ENCODE results near the gene LIN37.

LIN37 gene

GRCh38 chr19:35748106-35749020 lies at the start of gene LIN37:
TSS of gene LIN37 (plus strand) at chr19:35748576. CDS start at chr19:35748725, 149 bp downstream.
- DNase-seq: peak; percentile 100

GRCh38 chr19:35702223-35703012 lies 46.0 kb upstream of the LIN37 start:
- DNase-seq: peak; percentile 99

- no peak for DNase-seq
These were observed 45.0 kb upstream of the LIN37 start for GRCh38 chr19:35703343-35703742.

GRCh38 chr19:35704218-35704617 lies 44.2 kb upstream of the LIN37 start, which contains the start of gene ZBTB32:
TSS of gene ZBTB32 (plus strand) at chr19:35704558. CDS start at chr19:35714627, 10,069 bp downstream.
- peak; percentile 34 for DNase-seq

GRCh38 chr19:35708391-35708790 lies 40.0 kb upstream of the LIN37 start:
- no peak for DNase-seq

- peak; percentile 95 for DNase-seq
These were observed 37.3 kb upstream of the LIN37 start for GRCh38 chr19:35710784-35711723.

GRCh38 chr19:35712567-35713505 lies 35.5 kb upstream of the LIN37 start:
- peak; percentile 95 for DNase-seq

GRCh38 chr19:35713506-35713850 lies 34.9 kb upstream of the LIN37 start:
- no peak for DNase-seq

- peak; percentile 19 for DNase-seq
These were observed 34.4 kb upstream of the LIN37 start for GRCh38 chr19:35713904-35714495.

- peak; percentile 69 for DNase-seq
These were observed 33.6 kb upstream of the LIN37 start for GRCh38 chr19:35714601-35715354.

GRCh38 chr19:35715355-35715809 lies 33.0 kb upstream of the LIN37 start:
- peak; percentile 20 for DNase-seq

GRCh38 chr19:35715981-35716800 lies 32.2 kb upstream of the LIN37 start:
- DNase-seq: peak; percentile 28

- peak; percentile 99 for DNase-seq
These were observed 31.3 kb upstream of the LIN37 start for GRCh38 chr19:35716801-35717664.

- no peak for DNase-seq
These were observed 30.6 kb upstream of the LIN37 start, which contains the start of gene KMT2B for GRCh38 chr19:35717665-35718344. TSS of gene KMT2B (plus strand) at chr19:35718003. CDS start at chr19:35718019, 16 bp downstream.

GRCh38 chr19:35718345-35719041 lies 29.9 kb upstream of the LIN37 start:
- DNase-seq: peak; percentile 59

- no peak for DNase-seq
These were observed 28.8 kb upstream of the LIN37 start for GRCh38 chr19:35719402-35720162.

Data from activated CD4-positive, alpha-beta T cell treated with anti-CD3 and anti-CD28 coated beads, Interleukin-10, Interleukin-2, amounts not matched to agents 100 ng/mL and 50 ng/mL, durations not matched to agents 16 hours and 8 hours (primary cell).